Stimulated activated CD8-positive, alpha-beta memory T cell treated with anti-CD3 and anti-CD28 coated beads, Interleukin-12 subunit alpha, Interleukin-12 subunit beta, amount 100 ng/mL, for 1 hour (primary cell): ENCODE data around the gene NEK8.

ENCODE experiments used
- DNase-seq: peaks from one replicate; pipeline ENCODE4 v3.0.0-alpha.2; 2020; ENCODE audit warnings: low read depth

Gene NEK8

GRCh38 chr17:28744972-28745785 lies 16.6 kb downstream of the NEK8 start:
- no peak for DNase-seq

GRCh38 chr17:28745786-28746411 lies 17.3 kb downstream of the NEK8 start:
- DNase-seq = no peak

GRCh38 chr17:28746611-28747050 lies 18.0 kb downstream of the NEK8 start:
- no peak for DNase-seq

GRCh38 chr17:28747051-28747691 lies 18.6 kb downstream of the NEK8 start:
- no peak for DNase-seq

GRCh38 chr17:28747801-28748750 lies 19.5 kb downstream of the NEK8 start:
- no peak for DNase-seq

GRCh38 chr17:28748852-28749515 lies 20.4 kb downstream of the NEK8 start:
- DNase-seq = no peak

GRCh38 chr17:28749516-28750177 lies 21.1 kb downstream of the NEK8 start:
- no peak for DNase-seq

- peak; percentile 81 for DNase-seq
Measured at GRCh38 chr17:28750178-28751047, 21.8 kb downstream of the NEK8 start.

- DNase-seq = no peak
Measured at GRCh38 chr17:28751600-28752366, 23.2 kb downstream of the NEK8 start.

GRCh38 chr17:28755486-28755885 lies 26.9 kb downstream of the NEK8 start:
- DNase-seq = no peak

GRCh38 chr17:28756049-28756804 lies 27.6 kb downstream of the NEK8 start:
- no peak for DNase-seq

- no peak for DNase-seq
Measured at GRCh38 chr17:28758411-28759121, 30.0 kb downstream of the NEK8 start.

GRCh38 chr17:28759256-28759865 lies 30.8 kb downstream of the NEK8 start:
- DNase-seq = no peak

- DNase-seq = no peak
Measured at GRCh38 chr17:28760601-28761562, 32.3 kb downstream of the NEK8 start.

- DNase-seq = no peak
Measured at GRCh38 chr17:28763137-28763799, 34.7 kb downstream of the NEK8 start.
